PC-3 (cell line): ENCODE results near the gene INF2. TPM values are rescaled to one million over a fixed set of nuclear protein-coding genes. Genes with fewer than 3 reads are reported as not detected.

Source experiments
- ATAC-seq: fragments of 200-7000 bp; cut with Tn5 transposase; 2 replicates; pipeline ENCODE4 v1.9.1; 2020; ENCODE audit warnings: mild to moderate bottlenecking, moderate library complexity
- BruUV-seq: library from RNA; stranded (reverse); fragments of 400-500 nt; replicated peaks from 2 replicates; lab custom pipeline; 2021; lab: Mats Ljungman, UMichigan
- CTCF ChIA-PET: fragments of 300-600 bp; sonication (Branson Sonifier 250); formaldehyde crosslinking; loops from one replicate; lab custom pipeline; 2022; ENCODE audit warnings: antibody characterized with exemption; lab: Charles Lee
- POLR2A ChIA-PET: fragments of 300-600 bp; sonication (Branson Sonifier 250); formaldehyde crosslinking; loops from one replicate; lab custom pipeline; 2022; ENCODE audit warnings: antibody characterized with exemption; ENCODE audit not compliant: unreplicated experiment; lab: Charles Lee
- DNase-seq: peaks from one replicate; pipeline ENCODE4 v3.0.0-alpha.2; 2015
- H2AFZ ChIP-seq: fragments of 300-600 bp; sonication (generic); 2 replicates; pipeline ENCODE4 v1.6.0; 2016; ENCODE audit warnings: antibody characterized with exemption, low read length
- H3F3A ChIP-seq: fragments of 300-600 bp; sonication (generic); one replicate; pipeline ENCODE4 v1.6.0; 2017; ENCODE audit warnings: antibody characterized with exemption, low read length, control low read depth, mild to moderate bottlenecking; ENCODE audit not compliant: unreplicated experiment
- H3K27ac ChIP-seq: fragments of 300-600 bp; sonication (generic); 2 replicates; pipeline ENCODE4 v1.5.1; 2016; ENCODE audit warnings: mild to moderate bottlenecking, low read length
- H3K27me3 ChIP-seq: fragments of 300-600 bp; sonication (generic); 2 replicates; pipeline ENCODE4 v1.6.1; 2016; ENCODE audit warnings: low read length, mixed read lengths
- H3K36me3 ChIP-seq: fragments of 300-600 bp; sonication (generic); 2 replicates; pipeline ENCODE4 v1.6.1; 2016; ENCODE audit warnings: low read depth, mixed run types, low read length, mixed read lengths
- H3K4me1 ChIP-seq: fragments of 300-600 bp; sonication (generic); 2 replicates; pipeline ENCODE4 v1.5.1; 2016; ENCODE audit warnings: low read length; ENCODE audit not compliant: insufficient read depth
- H3K4me2 ChIP-seq: fragments of 300-600 bp; sonication (generic); 2 replicates; pipeline ENCODE4 v1.6.0; 2016; ENCODE audit warnings: low read length
- H3K4me3 ChIP-seq: fragments of 300-600 bp; sonication (generic); 2 replicates; pipeline ENCODE4 v1.5.1; 2016; ENCODE audit warnings: mild to moderate bottlenecking, low read length, mixed read lengths
- H3K79me2 ChIP-seq: fragments of 300-600 bp; sonication (generic); 2 replicates; pipeline ENCODE4 v1.6.1; 2017; ENCODE audit warnings: low read length, mixed read lengths
- H3K9ac ChIP-seq: fragments of 300-600 bp; sonication (generic); 2 replicates; pipeline ENCODE4 v1.6.0; 2016; ENCODE audit warnings: mild to moderate bottlenecking, low read length
- H3K9me2 ChIP-seq: fragments of 300-600 bp; sonication (generic); replicated peaks from 2 replicates; pipeline ENCODE4 v1.6.1; 2016; ENCODE audit warnings: mixed run types, low read length, mixed read lengths
- H3K9me3 ChIP-seq: fragments of 300-600 bp; sonication (generic); 2 replicates; pipeline ENCODE4 v1.6.1; 2016; ENCODE audit warnings: low read length, mixed read lengths
- H4K20me1 ChIP-seq: fragments of 300-600 bp; sonication (generic); 2 replicates; pipeline ENCODE4 v1.6.1; 2016; ENCODE audit warnings: low read length, mixed read lengths
- EZH2 ChIP-seq: fragments of 300-600 bp; sonication (generic); IDR thresholded peaks from one replicate; pipeline ENCODE4 v1.6.1; 2017; ENCODE audit warnings: antibody characterized with exemption, mild to moderate bottlenecking, low read length; ENCODE audit not compliant: unreplicated experiment
- EZH2phosphoT487 ChIP-seq: fragments of 300-600 bp; sonication (generic); IDR thresholded peaks from 2 replicates; pipeline ENCODE4 v1.6.1; 2018; ENCODE audit warnings: mild to moderate bottlenecking, antibody characterized with exemption, low read length, borderline replicate concordance
- intact Hi-C: fragments of 100-400 bp; cut with micrococcal nuclease; formaldehyde crosslinking; loops from 2 replicates; pipeline ENCODE4 v1.9.0; 2023
- total RNA-seq: library from RNA; depleted of rRNA; stranded (reverse); fragments of >200 nt; gene quantifications from 2 replicates; pipeline ENCODE4 v1.2.3, GENCODE V29; 2014
- TF ChIP-seq, protein P1 (sequence below): fragments of 300-600 bp; sonication (generic); conservative IDR thresholded peaks from 2 replicates; pipeline ENCODE4 v1.5.1; 2017; ENCODE audit warnings: antibody characterized with exemption, low read depth, mild to moderate bottlenecking, low read length

The INF2 gene
- total RNA-seq, 1 experiment from 2014 or later: 132 TPM

DNA sequence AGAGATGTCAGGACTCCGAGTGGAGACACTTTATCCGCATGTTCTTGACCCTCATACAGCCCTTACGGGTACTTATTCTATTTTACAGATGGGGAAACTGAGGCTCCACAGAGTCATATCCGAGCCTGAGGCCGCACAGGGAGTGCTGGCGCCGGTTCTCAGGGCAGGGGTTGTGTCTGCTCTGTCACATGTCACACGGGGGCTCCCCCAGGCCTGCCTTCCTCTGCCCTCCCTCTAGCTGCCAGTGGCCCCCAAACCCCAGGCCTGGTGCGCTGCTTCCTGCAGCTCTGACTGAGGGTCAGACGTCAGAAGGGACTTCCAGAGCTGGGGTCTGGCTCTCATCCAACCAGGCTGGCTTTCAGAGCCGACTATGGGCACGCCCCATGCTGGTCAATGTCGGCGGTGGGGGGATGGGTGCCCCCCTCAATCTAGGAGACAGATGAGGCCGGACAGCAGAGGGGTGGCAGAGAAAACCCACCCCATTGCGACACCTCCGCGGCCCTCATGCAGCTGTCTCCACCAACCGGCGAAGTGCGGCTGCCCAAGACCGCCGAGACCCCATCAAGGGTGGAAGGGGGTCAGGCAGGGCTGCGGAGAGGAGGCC, 811 bp upstream of the INF2 start:
- DNase-seq: peak; percentile 56
- peak overlapping the region; percentile 52 for H3K9ac ChIP-seq

DNA sequence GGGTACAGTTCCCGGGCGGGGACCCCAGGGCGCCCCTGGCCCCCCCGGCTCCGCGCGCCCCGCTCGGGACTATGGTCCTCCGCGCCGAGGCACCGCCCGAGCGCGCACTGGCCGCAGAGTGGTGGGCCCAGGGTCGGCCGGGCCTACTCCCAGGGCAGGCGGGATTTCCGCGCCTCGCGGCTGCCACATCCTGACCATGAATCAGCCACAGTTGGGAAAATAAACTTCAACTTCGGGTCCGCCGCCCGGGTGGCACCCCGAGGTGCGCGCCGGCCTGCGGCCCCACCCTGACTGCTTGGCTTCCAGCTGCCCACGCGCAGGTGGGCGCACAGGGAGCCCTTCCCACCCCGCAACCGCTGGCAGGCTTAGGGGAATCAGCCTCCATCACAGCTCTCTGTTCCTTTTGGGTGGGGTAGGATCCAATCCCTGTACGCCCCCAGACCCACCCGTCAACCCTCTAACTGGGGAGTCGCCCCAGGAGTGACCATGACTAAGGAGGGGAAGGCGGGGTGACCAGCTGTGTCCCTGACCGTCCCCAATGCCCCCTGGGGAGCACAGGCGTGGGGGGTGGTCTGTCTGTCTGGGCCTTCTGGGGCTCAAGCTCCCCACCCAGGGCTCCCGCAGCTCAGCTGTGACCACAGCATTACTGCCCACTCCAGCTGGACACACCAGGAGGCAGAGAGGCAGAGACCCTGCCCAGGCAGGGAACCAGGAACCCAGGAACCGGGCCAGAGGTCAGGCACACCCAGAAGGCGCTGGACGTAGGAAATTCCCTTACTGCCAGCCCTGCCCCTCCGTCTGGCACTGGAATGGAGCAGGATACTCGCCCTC, 678 bp downstream of the INF2 start:
- H3K36me3 ChIP-seq: peaks cover 11% of the 10 kb centered on the region; the same call in 1 of the 2 replicates
- intact Hi-C loops: loop anchor here (1.0 to 2.0 kb wide), 2 partner anchors 9 to 39 kb away; no protein-coding TSS in a partner anchor
- DNase-seq: peak; percentile 33
- H2AFZ ChIP-seq: no peak overlapping the region
- ChIA-PET POLR2A (interaction anchor here (0.6 kb wide), 1 partner anchor 871 kb away, joined by 3 read pairs; no protein-coding TSS in a partner anchor), CTCF (no interaction called here)
- H3K79me2 ChIP-seq: peaks cover 57% of the 10 kb centered on the region
- no peaks in the 10 kb centered on the region for H3K9me2 ChIP-seq
- H3K4me3 ChIP-seq: peak overlapping the region; percentile 96
- H3K9me3 ChIP-seq: no peaks in the 10 kb centered on the region
- H3K27ac ChIP-seq: peak overlapping the region; percentile 53
- H3K4me2 ChIP-seq: peak overlapping the region; percentile 99
- H3K27me3 ChIP-seq: no peaks in the 10 kb centered on the region
- no peaks in the 10 kb centered on the region for H3F3A ChIP-seq
- TF ChIP-seq, protein P1, sequence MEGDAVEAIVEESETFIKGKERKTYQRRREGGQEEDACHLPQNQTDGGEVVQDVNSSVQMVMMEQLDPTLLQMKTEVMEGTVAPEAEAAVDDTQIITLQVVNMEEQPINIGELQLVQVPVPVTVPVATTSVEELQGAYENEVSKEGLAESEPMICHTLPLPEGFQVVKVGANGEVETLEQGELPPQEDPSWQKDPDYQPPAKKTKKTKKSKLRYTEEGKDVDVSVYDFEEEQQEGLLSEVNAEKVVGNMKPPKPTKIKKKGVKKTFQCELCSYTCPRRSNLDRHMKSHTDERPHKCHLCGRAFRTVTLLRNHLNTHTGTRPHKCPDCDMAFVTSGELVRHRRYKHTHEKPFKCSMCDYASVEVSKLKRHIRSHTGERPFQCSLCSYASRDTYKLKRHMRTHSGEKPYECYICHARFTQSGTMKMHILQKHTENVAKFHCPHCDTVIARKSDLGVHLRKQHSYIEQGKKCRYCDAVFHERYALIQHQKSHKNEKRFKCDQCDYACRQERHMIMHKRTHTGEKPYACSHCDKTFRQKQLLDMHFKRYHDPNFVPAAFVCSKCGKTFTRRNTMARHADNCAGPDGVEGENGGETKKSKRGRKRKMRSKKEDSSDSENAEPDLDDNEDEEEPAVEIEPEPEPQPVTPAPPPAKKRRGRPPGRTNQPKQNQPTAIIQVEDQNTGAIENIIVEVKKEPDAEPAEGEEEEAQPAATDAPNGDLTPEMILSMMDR: no peak
- TF ChIP-seq EZH2 (no peak), EZH2phosphoT487 (no peak)
- H3K9ac ChIP-seq: peak overlapping the region; percentile 89
- peaks cover 63% of the 10 kb centered on the region for H3K4me1 ChIP-seq
- H4K20me1 ChIP-seq: peaks cover 50% of the 10 kb centered on the region
- TSS peak; percentile 23 for BruUV-seq
- no peak for ATAC-seq

More for the DNA sequence above, 811 bp upstream of the INF2 start:
- H4K20me1 ChIP-seq: peaks cover 35% of the 10 kb centered on the region
- H3K79me2 ChIP-seq: peaks cover 42% of the 10 kb centered on the region
- H3K9me3 ChIP-seq: no peaks in the 10 kb centered on the region
- peak overlapping the region; percentile 80; the same call in 1 of the 2 replicates for H2AFZ ChIP-seq
- TSS peak; percentile 95 for BruUV-seq
- H3K27me3 ChIP-seq: no peaks in the 10 kb centered on the region
- ChIA-PET CTCF (interaction anchor here (0.6 kb wide), 1 partner anchor 570 kb away, joined by 3 read pairs; no protein-coding TSS in a partner anchor), POLR2A (interaction anchor here (0.5 to 0.6 kb wide), 2 partner anchors 11 to 18 kb away, joined by 3 to 4 read pairs; no protein-coding TSS in a partner anchor)
- peak; percentile 11 for ATAC-seq
- H3K27ac ChIP-seq: peak overlapping the region; percentile 80
- H3K4me1 ChIP-seq: peaks cover 50% of the 10 kb centered on the region
- H3K4me2 ChIP-seq: peak overlapping the region; percentile 91
- H3K9me2 ChIP-seq: no peaks in the 10 kb centered on the region
- peaks cover 7% of the 10 kb centered on the region; the same call in 1 of the 2 replicates for H3K36me3 ChIP-seq
- H3F3A ChIP-seq: no peaks in the 10 kb centered on the region
- H3K4me3 ChIP-seq: peak overlapping the region; percentile 76
- TF ChIP-seq EZH2phosphoT487 (no peak), EZH2 (no peak)
- TF ChIP-seq, protein P1: no peak
- intact Hi-C loops: loop anchor here (1.0 to 2.0 kb wide), 2 partner anchors 7 to 38 kb away; no protein-coding TSS in a partner anchor
